ENCODE results near the gene TKT. TPM values are rescaled to one million over a fixed set of nuclear protein-coding genes. Genes with fewer than 3 reads are reported as not detected.

The TKT gene
- total and polyA plus RNA-seq, 2 of the 13 experiments (the other 11 are each of a cell fraction or from before 2014, with no cell fraction given): 150 to 238 TPM

GRCh38 chr3:53195602-53196574, 59.9 kb downstream of the TKT start (continued):
- TF ChIP-seq LRRFIP1 (CRISPR knock-in tag; conservative IDR thresholded peaks at IDR 0.05): no peak
- peak; percentile 69 for TF ChIP-seq AGO1 (IDR thresholded peaks at IDR 0.05; ENCODE audit: low read depth, low read length, poor library complexity, severe bottlenecking)
- TF ChIP-seq ZNF12 (CRISPR knock-in tag; IDR thresholded peaks at IDR 0.05): peak; percentile 34; the same call in 1 of the 2 replicates
- peak; percentile 46; the same call in 1 of the 2 replicates for TF ChIP-seq SALL2 (CRISPR knock-in tag; IDR thresholded peaks at IDR 0.05)
- TF ChIP-seq, protein P1, sequence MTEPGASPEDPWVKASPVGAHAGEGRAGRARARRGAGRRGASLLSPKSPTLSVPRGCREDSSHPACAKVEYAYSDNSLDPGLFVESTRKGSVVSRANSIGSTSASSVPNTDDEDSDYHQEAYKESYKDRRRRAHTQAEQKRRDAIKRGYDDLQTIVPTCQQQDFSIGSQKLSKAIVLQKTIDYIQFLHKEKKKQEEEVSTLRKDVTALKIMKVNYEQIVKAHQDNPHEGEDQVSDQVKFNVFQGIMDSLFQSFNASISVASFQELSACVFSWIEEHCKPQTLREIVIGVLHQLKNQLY (CRISPR knock-in tag; IDR thresholded peaks at IDR 0.05): no peak
- no peak for TF ChIP-seq MBNL3 (CRISPR knock-in tag; conservative IDR thresholded peaks at IDR 0.05)
- peak; percentile 83 for TF ChIP-seq KDM2A (CRISPR knock-in tag; IDR thresholded peaks at IDR 0.05; ENCODE audit: borderline replicate concordance, low read depth)
- TF ChIP-seq CENPT (CRISPR knock-in tag; IDR thresholded peaks at IDR 0.05; ENCODE audit: low read depth): no peak
- TF ChIP-seq, protein P2, sequence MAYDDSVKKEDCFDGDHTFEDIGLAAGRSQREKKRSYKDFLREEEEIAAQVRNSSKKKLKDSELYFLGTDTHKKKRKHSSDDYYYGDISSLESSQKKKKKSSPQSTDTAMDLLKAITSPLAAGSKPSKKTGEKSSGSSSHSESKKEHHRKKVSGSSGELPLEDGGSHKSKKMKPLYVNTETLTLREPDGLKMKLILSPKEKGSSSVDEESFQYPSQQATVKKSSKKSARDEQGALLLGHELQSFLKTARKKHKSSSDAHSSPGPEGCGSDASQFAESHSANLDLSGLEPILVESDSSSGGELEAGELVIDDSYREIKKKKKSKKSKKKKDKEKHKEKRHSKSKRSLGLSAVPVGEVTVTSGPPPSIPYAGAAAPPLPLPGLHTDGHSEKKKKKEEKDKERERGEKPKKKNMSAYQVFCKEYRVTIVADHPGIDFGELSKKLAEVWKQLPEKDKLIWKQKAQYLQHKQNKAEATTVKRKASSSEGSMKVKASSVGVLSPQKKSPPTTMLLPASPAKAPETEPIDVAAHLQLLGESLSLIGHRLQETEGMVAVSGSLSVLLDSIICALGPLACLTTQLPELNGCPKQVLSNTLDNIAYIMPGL (CRISPR knock-in tag; IDR thresholded peaks at IDR 0.05; ENCODE audit: borderline replicate concordance in 1 of 2, low read depth in 1 of 2): peak; percentile 49 to 58; a peak in 2 of 4 replicates
- no peak for TF ChIP-seq ZNF839 (CRISPR knock-in tag; IDR thresholded peaks at IDR 0.05; ENCODE audit: borderline replicate concordance)
- 0 out of 2 replicates have a peak, but pooled peaks have one; percentile 36 for TF ChIP-seq ZNF691 (CRISPR knock-in tag; IDR thresholded peaks at IDR 0.05; ENCODE audit: borderline replicate concordance, low read depth)
- TF ChIP-seq RXRA (CRISPR knock-in tag; IDR thresholded peaks at IDR 0.05): 0 out of 2 replicates have a peak, but pooled peaks have one; percentile 15
- TF ChIP-seq GATAD1 (CRISPR knock-in tag; IDR thresholded peaks at IDR 0.05): 0 out of 2 replicates have a peak, but pooled peaks have one; percentile 44
- TF ChIP-seq ZFX (CRISPR knock-in tag; IDR thresholded peaks at IDR 0.05; ENCODE audit: low read depth): 0 out of 2 replicates have a peak, but pooled peaks have one; percentile 35
- TF ChIP-seq, protein P3, sequence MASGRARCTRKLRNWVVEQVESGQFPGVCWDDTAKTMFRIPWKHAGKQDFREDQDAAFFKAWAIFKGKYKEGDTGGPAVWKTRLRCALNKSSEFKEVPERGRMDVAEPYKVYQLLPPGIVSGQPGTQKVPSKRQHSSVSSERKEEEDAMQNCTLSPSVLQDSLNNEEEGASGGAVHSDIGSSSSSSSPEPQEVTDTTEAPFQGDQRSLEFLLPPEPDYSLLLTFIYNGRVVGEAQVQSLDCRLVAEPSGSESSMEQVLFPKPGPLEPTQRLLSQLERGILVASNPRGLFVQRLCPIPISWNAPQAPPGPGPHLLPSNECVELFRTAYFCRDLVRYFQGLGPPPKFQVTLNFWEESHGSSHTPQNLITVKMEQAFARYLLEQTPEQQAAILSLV (CRISPR knock-in tag; IDR thresholded peaks at IDR 0.05; ENCODE audit: borderline replicate concordance): 0 out of 2 replicates have a peak, but pooled peaks have one; percentile 34
- TF ChIP-seq, protein P4, sequence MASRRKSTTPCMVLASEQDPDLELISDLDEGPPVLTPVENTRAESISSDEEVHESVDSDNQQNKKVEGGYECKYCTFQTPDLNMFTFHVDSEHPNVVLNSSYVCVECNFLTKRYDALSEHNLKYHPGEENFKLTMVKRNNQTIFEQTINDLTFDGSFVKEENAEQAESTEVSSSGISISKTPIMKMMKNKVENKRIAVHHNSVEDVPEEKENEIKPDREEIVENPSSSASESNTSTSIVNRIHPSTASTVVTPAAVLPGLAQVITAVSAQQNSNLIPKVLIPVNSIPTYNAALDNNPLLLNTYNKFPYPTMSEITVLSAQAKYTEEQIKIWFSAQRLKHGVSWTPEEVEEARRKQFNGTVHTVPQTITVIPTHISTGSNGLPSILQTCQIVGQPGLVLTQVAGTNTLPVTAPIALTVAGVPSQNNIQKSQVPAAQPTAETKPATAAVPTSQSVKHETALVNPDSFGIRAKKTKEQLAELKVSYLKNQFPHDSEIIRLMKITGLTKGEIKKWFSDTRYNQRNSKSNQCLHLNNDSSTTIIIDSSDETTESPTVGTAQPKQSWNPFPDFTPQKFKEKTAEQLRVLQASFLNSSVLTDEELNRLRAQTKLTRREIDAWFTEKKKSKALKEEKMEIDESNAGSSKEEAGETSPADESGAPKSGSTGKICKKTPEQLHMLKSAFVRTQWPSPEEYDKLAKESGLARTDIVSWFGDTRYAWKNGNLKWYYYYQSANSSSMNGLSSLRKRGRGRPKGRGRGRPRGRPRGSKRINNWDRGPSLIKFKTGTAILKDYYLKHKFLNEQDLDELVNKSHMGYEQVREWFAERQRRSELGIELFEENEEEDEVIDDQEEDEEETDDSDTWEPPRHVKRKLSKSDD (CRISPR knock-in tag; IDR thresholded peaks at IDR 0.05; ENCODE audit: low read depth): no peak
